ENCODE data around the gene MINDY2. TPM values are rescaled to one million over a fixed set of nuclear protein-coding genes. Genes with fewer than 3 reads are reported as not detected.

The MINDY2 gene
- total RNA-seq, 4 donors from 2014 or later: 17.2 to 62.1 (median 27.7) TPM

DNA sequence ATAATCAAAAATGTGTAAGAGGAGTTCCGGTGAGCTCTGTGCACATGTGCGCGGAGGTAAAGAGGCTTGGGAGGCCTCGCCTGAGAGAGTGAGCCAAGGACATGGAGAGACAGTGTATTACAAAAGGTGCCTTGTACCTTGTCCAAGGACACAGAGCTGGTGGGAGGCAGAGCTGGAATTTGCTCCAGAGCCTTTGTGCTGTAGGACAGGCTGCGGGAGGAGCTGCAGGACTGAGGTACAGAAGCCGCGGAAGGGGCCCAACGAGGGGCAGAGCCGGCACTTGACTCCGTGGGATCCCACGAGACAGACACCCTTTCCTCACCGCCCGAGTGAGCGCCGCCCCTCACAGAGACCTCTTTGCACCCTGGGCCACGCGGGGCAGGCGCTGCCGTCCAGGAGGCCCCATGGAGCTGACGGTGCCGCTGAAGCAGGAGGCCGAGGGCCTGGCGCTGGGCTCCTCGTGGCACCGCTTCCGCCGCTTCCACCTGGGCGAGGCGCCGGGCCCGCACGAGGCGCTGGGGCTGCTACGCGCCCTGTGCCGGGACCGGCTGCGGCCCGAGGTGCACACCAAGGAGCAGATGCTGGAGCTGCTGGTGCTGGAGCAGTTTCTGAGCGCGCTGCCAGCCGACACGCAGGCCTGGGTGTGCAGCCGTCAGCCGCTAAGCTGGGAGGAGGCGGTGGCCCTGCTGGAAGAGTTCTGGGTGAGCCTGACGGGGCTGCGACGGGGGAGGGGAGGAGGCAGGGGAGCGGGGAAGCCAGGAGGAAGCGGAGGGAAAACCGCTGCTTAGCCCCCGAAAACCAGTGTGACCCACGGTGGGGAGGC, 93.7 kb downstream of the MINDY2 start:
- TF ChIP-seq POLR2A (IDR thresholded peaks at IDR 0.05): no peak
- no peak for TF ChIP-seq CTCF (IDR thresholded peaks at IDR 0.05)
- no peaks in the 10 kb centered on the region for H3K27me3 ChIP-seq
- H3K9me3 ChIP-seq: no peaks in the 10 kb centered on the region
- no peaks in the 10 kb centered on the region for H3K36me3 ChIP-seq
- no peaks in the 10 kb centered on the region for H3K4me1 ChIP-seq
- DNase-seq: peak in 1 of 2 donors; percentile 35
- no peak overlapping the region for H3K27ac ChIP-seq
- H3K4me3 ChIP-seq: peak overlapping the region; percentile 12 to 36
- intact Hi-C loops (cut with DNase I; ENCODE audit: low total_unique reads): no loop called here

GRCh38 chr15:58865425-58865880, 94.4 kb downstream of the MINDY2 start:
- Histone ChIP-seq H3K4me1 (no peaks in the 10 kb centered on the region), H3K4me3 (peak overlapping the region; percentile 12 to 36), H3K36me3 (no peaks in the 10 kb centered on the region), H3K9me3 (no peaks in the 10 kb centered on the region), H3K27me3 (no peaks in the 10 kb centered on the region), H3K27ac (no peak overlapping the region)
- intact Hi-C loops (cut with DNase I; ENCODE audit: low total_unique reads): no loop called here
- no peak for DNase-seq
- TF ChIP-seq CTCF (IDR thresholded peaks at IDR 0.05) (no peak), POLR2A (IDR thresholded peaks at IDR 0.05) (no peak)

- Histone ChIP-seq H3K9me3 (no peaks in the 10 kb centered on the region), H3K27me3 (no peaks in the 10 kb centered on the region), H3K4me3 (no peak overlapping the region), H3K4me1 (no peaks in the 10 kb centered on the region), H3K36me3 (no peaks in the 10 kb centered on the region), H3K27ac (no peak overlapping the region)
- intact Hi-C loops (cut with DNase I; ENCODE audit: low total_unique reads): no loop called here
- DNase-seq: no peak
- no peak for TF ChIP-seq CTCF (IDR thresholded peaks at IDR 0.05)
- no peak for TF ChIP-seq POLR2A (IDR thresholded peaks at IDR 0.05)
Observed at GRCh38 chr15:58867926-58868325, 96.8 kb downstream of the MINDY2 start.

DNA sequence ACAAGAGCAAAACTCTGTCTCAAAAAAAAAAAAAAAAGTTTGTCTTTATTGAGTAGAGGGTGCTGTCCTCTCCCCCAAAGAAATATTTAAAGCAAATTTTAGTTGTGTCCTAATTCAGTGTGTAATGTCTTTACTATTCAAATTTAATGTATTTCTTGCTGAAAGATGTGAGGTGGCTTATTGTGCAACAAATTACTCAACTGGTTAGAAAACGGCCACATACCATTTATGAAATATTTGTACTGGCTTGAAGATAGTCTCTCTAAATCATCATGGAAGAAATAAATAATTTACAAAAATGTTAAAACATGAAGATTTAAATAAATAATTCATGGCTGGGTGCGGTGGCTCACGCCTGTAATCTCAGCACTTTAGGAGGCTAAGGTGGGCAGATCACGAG, 99.3 kb downstream of the MINDY2 start:
- no peaks in the 10 kb centered on the region for H3K4me1 ChIP-seq
- H3K4me3 ChIP-seq: no peak overlapping the region
- no peak for DNase-seq
- H3K27me3 ChIP-seq: no peaks in the 10 kb centered on the region
- no peak for TF ChIP-seq POLR2A (IDR thresholded peaks at IDR 0.05)
- no peak for TF ChIP-seq CTCF (IDR thresholded peaks at IDR 0.05)
- intact Hi-C loops (cut with DNase I; ENCODE audit: low total_unique reads): no loop called here
- no peak overlapping the region for H3K27ac ChIP-seq
- no peaks in the 10 kb centered on the region for H3K36me3 ChIP-seq
- no peaks in the 10 kb centered on the region for H3K9me3 ChIP-seq

DNA sequence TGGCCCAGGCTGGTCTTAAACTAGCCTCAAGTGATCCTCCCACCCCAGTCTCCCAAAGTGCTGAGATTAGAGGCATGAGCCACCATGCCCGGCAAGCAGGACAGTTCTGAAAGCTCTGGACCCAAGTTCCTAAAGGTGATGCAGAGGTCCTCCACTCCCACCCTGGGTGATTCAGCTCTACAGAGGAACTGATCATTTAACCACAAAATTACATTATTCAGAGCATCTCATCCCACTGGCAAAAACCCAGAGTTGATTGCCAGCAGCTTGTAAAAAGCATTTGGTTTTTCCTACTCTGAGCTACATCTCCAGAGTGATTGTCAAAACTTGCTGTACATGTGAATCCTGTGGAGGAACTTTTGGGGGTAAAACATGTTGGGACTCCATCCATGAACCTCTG, 102.2 kb downstream of the MINDY2 start:
- H3K9me3 ChIP-seq: no peaks in the 10 kb centered on the region
- no peak overlapping the region for H3K4me3 ChIP-seq
- intact Hi-C loops (cut with DNase I; ENCODE audit: low total_unique reads): no loop called here
- H3K36me3 ChIP-seq: no peaks in the 10 kb centered on the region
- DNase-seq: no peak
- no peak overlapping the region for H3K27ac ChIP-seq
- H3K27me3 ChIP-seq: no peaks in the 10 kb centered on the region
- H3K4me1 ChIP-seq: no peaks in the 10 kb centered on the region
- no peak for TF ChIP-seq POLR2A (IDR thresholded peaks at IDR 0.05)
- TF ChIP-seq CTCF (IDR thresholded peaks at IDR 0.05): no peak
